H9 (cell line): Measurements from ENCODE around the gene E2F4. TPM values are rescaled to one million over a fixed set of nuclear protein-coding genes. Genes with fewer than 3 reads are reported as not detected.

Experiments used
- DNase-seq: peaks from one replicate; pipeline ENCODE4 v3.0.0-alpha.2; 2017
- H2AFZ ChIP-seq: one replicate; pipeline ENCODE4 v1.6.1; 2013; ENCODE audit warnings: mild to moderate bottlenecking, low read length, control low read depth, moderate library complexity
- H2AK5ac ChIP-seq: 2 replicates; pipeline ENCODE4 v1.6.1; 2013; ENCODE audit warnings: low read length, control low read depth, mixed read lengths; ENCODE audit not compliant: insufficient read length
- H2BK120ac ChIP-seq: one replicate; pipeline ENCODE4 v1.6.1; 2013; ENCODE audit warnings: low read depth, mild to moderate bottlenecking, low read length, control low read depth, inconsistent platforms; ENCODE audit not compliant: poor library complexity, severe bottlenecking
- H2BK12ac ChIP-seq: 2 replicates; pipeline ENCODE4 v1.6.1; 2013; ENCODE audit warnings: low read length, control low read depth, mixed read lengths, low read depth; ENCODE audit not compliant: insufficient read length
- H2BK15ac ChIP-seq: 2 replicates; pipeline ENCODE4 v1.6.1; 2013; ENCODE audit warnings: low read depth, low read length, control low read depth
- H2BK20ac ChIP-seq: one replicate; pipeline ENCODE4 v1.6.1; 2013; ENCODE audit warnings: low read depth, mild to moderate bottlenecking, low read length, control low read depth, inconsistent platforms; ENCODE audit not compliant: poor library complexity, severe bottlenecking
- H2BK5ac ChIP-seq: 2 replicates; pipeline ENCODE4 v1.6.1; 2013; ENCODE audit warnings: low read length, control low read depth, mixed read lengths; ENCODE audit not compliant: insufficient read length
- H3K14ac ChIP-seq: 2 replicates; pipeline ENCODE4 v1.6.1; 2013; ENCODE audit warnings: low read length, control low read depth; ENCODE audit not compliant: insufficient read depth
- H3K18ac ChIP-seq: 2 replicates; pipeline ENCODE4 v1.6.1; 2013; ENCODE audit warnings: low read depth, mild to moderate bottlenecking, mixed read lengths, low read length, control low read depth; ENCODE audit not compliant: insufficient read length
- H3K23ac ChIP-seq: 2 replicates; pipeline ENCODE4 v1.6.1; 2013; ENCODE audit warnings: low read length, control low read depth, mixed read lengths, low read depth; ENCODE audit not compliant: insufficient read length
- H3K23me2 ChIP-seq: 2 replicates; pipeline ENCODE4 v1.6.1; 2013; ENCODE audit warnings: low read depth, mild to moderate bottlenecking, mixed read lengths, low read length, control low read depth; ENCODE audit not compliant: insufficient read length, poor library complexity, severe bottlenecking
- H3K27ac ChIP-seq: 2 replicates; pipeline ENCODE4 v1.5.1; 2013; ENCODE audit warnings: low read length, control low read depth, mixed read lengths, low read depth; ENCODE audit not compliant: insufficient read length
- H3K27me3 ChIP-seq: 2 replicates; pipeline ENCODE4 v1.6.1; 2013; ENCODE audit warnings: low read length, control low read depth, inconsistent platforms; ENCODE audit not compliant: insufficient read depth
- H3K4ac ChIP-seq: 2 replicates; pipeline ENCODE4 v1.6.1; 2013; ENCODE audit warnings: low read depth, mild to moderate bottlenecking, control low read depth, inconsistent platforms, low read length, moderate library complexity
- H3K4me1 ChIP-seq: 2 replicates; pipeline ENCODE4 v1.6.1; 2013; ENCODE audit warnings: low read length, control low read depth, inconsistent platforms; ENCODE audit not compliant: insufficient read depth
- H3K4me2 ChIP-seq: 2 replicates; pipeline ENCODE4 v1.6.1; 2013; ENCODE audit warnings: low read length, control low read depth, mixed read lengths; ENCODE audit not compliant: insufficient read length, insufficient read depth
- H3K56ac ChIP-seq: 2 replicates; pipeline ENCODE4 v1.6.1; 2013; ENCODE audit warnings: low read depth, mild to moderate bottlenecking, mixed read lengths, low read length, control low read depth; ENCODE audit not compliant: insufficient read length
- H3K79me1 ChIP-seq: 2 replicates; pipeline ENCODE4 v1.6.1; 2013; ENCODE audit warnings: low read depth, mild to moderate bottlenecking, moderate library complexity, low read length, control low read depth, inconsistent platforms; ENCODE audit not compliant: insufficient read depth, poor library complexity, severe bottlenecking
- H3K79me2 ChIP-seq: 2 replicates; pipeline ENCODE4 v1.6.1; 2013; ENCODE audit warnings: low read length, control low read depth, inconsistent platforms; ENCODE audit not compliant: insufficient read depth
- H3K9ac ChIP-seq: 2 replicates; pipeline ENCODE4 v1.6.1; 2013; ENCODE audit warnings: low read length, control low read depth, mixed read lengths; ENCODE audit not compliant: insufficient read length; ENCODE audit errors: extremely low read depth
- H3K9me3 ChIP-seq: one replicate; pipeline ENCODE4 v1.6.1; 2013; ENCODE audit warnings: low read depth, low read length, inconsistent platforms; ENCODE audit not compliant: control insufficient read depth
- H3T11ph ChIP-seq: one replicate; pipeline ENCODE4 v1.6.1; 2013; ENCODE audit warnings: mild to moderate bottlenecking, low read length, control low read depth, inconsistent platforms
- H4K20me1 ChIP-seq: one replicate; pipeline ENCODE4 v1.6.1; 2013; ENCODE audit not compliant: control insufficient read depth, insufficient read length, insufficient read depth
- H4K5ac ChIP-seq: 2 replicates; pipeline ENCODE4 v1.6.1; 2013; ENCODE audit warnings: low read depth, mild to moderate bottlenecking, mixed read lengths, low read length, control low read depth; ENCODE audit not compliant: insufficient read length
- H4K8ac ChIP-seq: replicated peaks from 2 replicates; pipeline ENCODE4 v1.6.1; 2013; ENCODE audit warnings: low read length, control low read depth, mixed read lengths, low read depth; ENCODE audit not compliant: insufficient read length
- H4K91ac ChIP-seq: 2 replicates; pipeline ENCODE4 v1.6.1; 2013; ENCODE audit warnings: low read depth, mild to moderate bottlenecking, moderate library complexity, mixed read lengths, low read length, control low read depth; ENCODE audit not compliant: insufficient read length
- H3K27ac Mint-ChIP-seq, 3 experiments: 2 replicates in 2 of 3; 3 replicates in 1 of 3; pipeline ENCODE4 v1.8.0; 2020 to 2021; ENCODE audit warnings: mixed read lengths in 3 of 3, mild to moderate bottlenecking in 1 of 3, moderate library complexity in 1 of 3
- H3K27me3 Mint-ChIP-seq: 2 replicates; pipeline ENCODE4 v1.8.0; 2021; ENCODE audit warnings: low read depth, mild to moderate bottlenecking, moderate library complexity, mixed read lengths
- H3K36me3 Mint-ChIP-seq, 3 experiments: 2 replicates in 2 of 3; 3 replicates in 1 of 3; pipeline ENCODE4 v1.8.0; 2020 to 2021; ENCODE audit warnings: low read depth in 3 of 3, mixed read lengths in 3 of 3; ENCODE audit not compliant: insufficient read depth in 1 of 3
- H3K4me1 Mint-ChIP-seq, 2 experiments: 2 replicates each; pipeline ENCODE4 v1.8.0; 2020; ENCODE audit warnings: mixed read lengths in 2 of 2
- H3K4me3 Mint-ChIP-seq, 2 experiments: 2 replicates in 1 of 2; 3 replicates in 1 of 2; pipeline ENCODE4 v1.8.0; 2020 to 2021; ENCODE audit warnings: mild to moderate bottlenecking in 2 of 2, mixed read lengths in 2 of 2, moderate library complexity in 1 of 2
- H3K9me3 Mint-ChIP-seq, 2 experiments: 2 replicates in 1 of 2; 3 replicates in 1 of 2; pipeline ENCODE4 v1.8.0; 2020; ENCODE audit warnings: mild to moderate bottlenecking in 2 of 2, mixed read lengths in 2 of 2, moderate library complexity in 1 of 2
- CTCF ChIP-seq: fragments of 200-600 bp; sonication (generic); conservative IDR thresholded peaks from 3 replicates; pipeline ENCODE4 v1.8.0; 2021; ENCODE audit warnings: antibody characterized with exemption, mild to moderate bottlenecking
- WGBS: extraction: QIAGEN DNeasy Blood & Tissue Kit; methylation state at CpG from one replicate; pipeline ENCODE4 v1.1.7; 2013; ENCODE audit warnings: missing lambda C conversion rate, low lambda C conversion rate, mixed read lengths; ENCODE audit not compliant: insufficient read length; ENCODE audit errors: extremely low coverage; 5-methylcytosine and 5-hydroxymethylcytosine counted together
- total RNA-seq: library from RNA; stranded (reverse); gene quantifications from 2 replicates; pipeline ENCODE4 v1.2.1, GENCODE V29; 2021

E2F4 gene
- total RNA-seq, 1 experiment from 2014 or later = 116 TPM

GRCh38 chr16:67148656-67149275 is 43.2 kb upstream of the E2F4 start:
- no peak overlapping the region for H2BK5ac ChIP-seq
- no peak for TF ChIP-seq CTCF
- WGBS = no CpG with 5 or more reads among the region's 11 CpGs
- no peak overlapping the region for H4K8ac ChIP-seq
- no peak overlapping the region for H4K91ac ChIP-seq
- no peak overlapping the region for H3K56ac ChIP-seq
- H4K20me1 ChIP-seq = no peaks in the 10 kb centered on the region
- DNase-seq = no peak
- Mint-ChIP-seq H3K9me3 (peaks cover 0 to 5% of the 10 kb centered on the region in 2 experiments; a peak in 3 of 5 replicates), H3K27me3 (peaks cover 29% of the 10 kb centered on the region), H3K27ac (no peak overlapping the region), H3K4me1 (peaks cover 10 to 14% of the 10 kb centered on the region in 2 experiments), H3K36me3 (peaks cover 10 to 50% (median 49%) of the 10 kb centered on the region in 3 experiments), H3K4me3 (peak overlapping the region in 1 of 2 experiments; percentile 44; a peak in 1 of 5 replicates)
- H2BK15ac ChIP-seq = no peak overlapping the region
- peaks cover 15% of the 10 kb centered on the region; the same call in 1 of the 2 replicates for H3K27me3 ChIP-seq
- H3K79me1 ChIP-seq = no peaks in the 10 kb centered on the region
- no peak overlapping the region for H3K27ac ChIP-seq
- no peak overlapping the region for H3K18ac ChIP-seq
- H2BK12ac ChIP-seq = no peak overlapping the region
- no peak overlapping the region for H2BK120ac ChIP-seq
- no peaks in the 10 kb centered on the region for H3K4me1 ChIP-seq
- H3T11ph ChIP-seq = no peak overlapping the region
- no peak overlapping the region for H2BK20ac ChIP-seq
- no peaks in the 10 kb centered on the region for H3K9me3 ChIP-seq
- no peak overlapping the region for H2AFZ ChIP-seq
- H3K14ac ChIP-seq = no peak overlapping the region
- no peak overlapping the region for H3K23ac ChIP-seq
- H3K23me2 ChIP-seq = peaks cover 5% of the 10 kb centered on the region
- no peak overlapping the region for H2AK5ac ChIP-seq
- no peaks in the 10 kb centered on the region for H3K79me2 ChIP-seq
- H3K4ac ChIP-seq = no peak overlapping the region
- H4K5ac ChIP-seq = no peak overlapping the region
- H3K4me2 ChIP-seq = no peak overlapping the region
- H3K9ac ChIP-seq = no peak overlapping the region
